SKM-1 (cell line): ENCODE results near the gene ABCC4.
"Not testable (repeated sequence)": the region's sequence is repeated elsewhere in the genome, so short reads cannot be mapped to it uniquely, and the experiment has no call there.

Source experiments
- DNase-seq: peaks from one replicate; lab custom pipeline; 2025; ENCODE audit not compliant: unreplicated experiment; lab: John Stamatoyannopoulos, UW

ABCC4 gene

GRCh38 chr13:95168191-95168590, 133.1 kb downstream of the ABCC4 start:
- DNase-seq: no peak

DNA sequence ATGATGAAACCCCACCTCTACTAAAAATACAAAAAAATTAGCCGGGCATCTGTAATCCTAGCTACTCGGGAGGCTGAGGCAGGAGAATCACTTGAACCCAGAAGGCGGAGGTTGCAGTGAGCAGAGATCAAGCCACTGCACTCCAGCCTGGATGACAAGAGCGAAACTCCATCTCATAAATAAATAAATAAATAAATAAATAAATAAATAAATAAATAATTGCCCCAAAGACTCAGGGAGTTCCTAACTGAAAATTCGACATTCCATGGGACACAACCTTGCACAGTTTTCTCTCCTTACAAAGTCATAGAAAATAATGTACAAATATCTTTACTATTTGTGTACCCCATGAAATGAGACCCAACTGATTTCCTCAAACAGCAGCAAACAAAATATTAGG, 134.2 kb downstream of the ABCC4 start:
- DNase-seq: not testable (repeated sequence)

DNA sequence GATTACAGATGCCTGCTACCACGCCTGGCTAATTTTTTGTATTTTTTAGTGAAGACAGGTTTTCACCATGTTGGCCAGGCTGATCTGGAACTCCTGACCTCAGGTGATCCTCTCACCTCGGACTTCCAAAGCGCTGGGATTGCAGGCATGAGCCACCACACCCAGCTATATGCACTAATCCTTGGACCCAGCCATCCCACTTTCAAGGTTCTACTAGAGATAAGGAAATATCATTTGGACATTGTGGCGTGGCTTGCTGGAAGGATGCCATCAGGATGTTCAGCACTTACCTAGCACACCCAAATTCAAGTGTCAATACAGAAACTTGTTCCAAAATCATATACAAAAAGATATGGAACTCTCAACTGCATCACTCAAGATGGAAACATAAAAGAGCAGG, 136.4 kb downstream of the ABCC4 start:
- DNase-seq: no peak

- DNase-seq: no peak
These were observed 140.9 kb downstream of the ABCC4 start for GRCh38 chr13:95160112-95160906.

DNA sequence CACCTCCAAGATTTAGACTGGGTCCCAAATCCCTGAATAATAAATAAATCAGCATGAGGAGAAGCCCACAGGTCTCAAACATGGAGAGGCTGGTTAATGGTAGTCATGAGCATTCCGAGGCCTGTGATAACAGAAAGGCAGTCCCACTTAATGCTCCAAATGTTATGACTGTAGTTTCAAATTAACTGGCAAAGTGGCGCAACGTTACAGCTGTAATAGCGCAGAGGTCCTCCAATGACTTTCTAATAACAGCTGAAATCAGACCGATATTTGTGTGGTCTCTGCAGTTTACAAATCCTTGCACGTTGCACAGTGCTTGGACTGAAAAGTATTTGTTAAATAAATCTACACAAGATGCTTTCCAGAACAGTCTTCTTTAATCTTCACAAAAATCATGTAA, 141.8 kb downstream of the ABCC4 start:
- no peak for DNase-seq

DNA sequence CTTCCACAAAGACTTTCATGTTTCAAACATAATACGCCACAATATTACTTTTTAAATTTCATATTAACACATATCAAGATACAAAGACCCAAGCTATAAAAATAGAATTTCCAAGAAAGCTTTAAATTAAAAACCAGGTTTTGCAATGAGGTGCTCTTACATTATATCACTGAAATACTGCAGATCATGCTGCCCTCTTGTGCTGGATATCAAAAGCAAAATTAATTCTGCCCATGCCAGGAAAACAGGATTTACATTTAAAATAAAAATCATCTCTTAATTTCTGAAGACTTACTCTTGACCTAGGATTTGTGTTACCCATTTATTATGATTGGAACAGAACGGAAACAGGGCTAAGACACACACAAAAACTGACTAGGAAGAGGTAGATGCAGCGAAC, 145.0 kb downstream of the ABCC4 start:
- DNase-seq: no peak

DNA sequence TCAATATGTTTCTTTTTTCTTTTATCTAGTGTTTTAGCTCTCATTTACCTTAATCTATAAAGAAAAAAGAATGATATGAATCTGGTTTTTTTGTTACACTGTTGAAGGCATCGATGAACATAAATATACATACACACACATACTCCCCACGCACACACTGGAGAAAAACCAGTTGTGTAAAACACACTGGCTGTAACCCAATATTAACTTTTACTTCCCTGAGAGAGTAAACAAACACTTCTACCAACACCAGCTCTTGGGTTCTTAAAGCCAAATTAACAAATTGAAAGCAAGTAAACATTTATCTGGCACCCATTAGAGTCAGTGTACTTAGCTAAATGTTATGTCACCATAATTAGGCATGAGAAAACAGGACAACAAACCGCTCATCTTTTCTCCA, 145.7 kb downstream of the ABCC4 start:
- no peak for DNase-seq

DNA sequence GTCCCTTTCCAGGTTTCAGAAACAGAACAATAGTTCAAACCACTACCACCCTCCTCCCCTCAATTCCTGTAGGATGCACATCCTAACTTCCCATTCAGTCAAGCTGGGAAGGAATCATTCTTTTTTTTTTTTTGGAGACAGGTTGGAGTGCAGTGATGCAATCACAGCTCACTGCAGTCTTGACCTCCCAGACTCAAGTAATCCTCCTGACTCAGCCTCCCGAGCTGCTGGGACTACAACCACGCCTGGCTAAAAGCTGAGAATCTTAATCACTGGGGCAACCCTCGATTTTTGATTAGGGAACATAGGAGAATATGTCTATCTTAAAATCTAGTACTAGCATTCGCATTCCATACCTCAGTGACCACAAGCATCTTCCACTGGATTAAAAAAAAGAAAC, 146.2 kb downstream of the ABCC4 start:
- no peak for DNase-seq

DNA sequence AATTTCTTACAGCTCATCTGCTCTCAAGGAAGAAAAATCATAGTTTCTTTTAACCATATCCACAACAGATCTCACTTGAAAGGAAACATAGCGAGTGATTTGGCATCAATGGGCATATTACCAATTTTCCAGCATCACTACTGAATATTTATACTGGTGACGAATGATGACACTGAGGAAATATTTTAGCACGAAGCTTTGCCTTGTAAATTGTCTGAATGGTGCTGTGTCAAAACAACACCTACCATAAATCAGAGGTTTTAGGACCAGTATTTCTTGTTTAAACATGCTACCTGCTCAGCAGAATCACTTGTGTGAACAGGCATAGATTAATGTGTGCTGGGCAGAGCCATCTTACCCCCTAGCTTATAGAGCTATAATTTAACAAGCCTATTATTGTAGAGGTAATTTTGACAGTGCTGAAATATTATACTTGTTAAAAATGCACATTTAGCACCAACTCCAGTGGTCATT, 146.8 kb downstream of the ABCC4 start:
- DNase-seq: no peak

GRCh38 chr13:95153647-95154412, 147.4 kb downstream of the ABCC4 start:
- DNase-seq: no peak

- DNase-seq: no peak
These were observed 149.2 kb downstream of the ABCC4 start for GRCh38 chr13:95151942-95152587.

- no peak for DNase-seq
These were observed 150.7 kb downstream of the ABCC4 start for GRCh38 chr13:95150555-95150954.

- DNase-seq: no peak
These were observed 154.8 kb downstream of the ABCC4 start for GRCh38 chr13:95146486-95146885.

- DNase-seq: no peak
These were observed 155.7 kb downstream of the ABCC4 start for GRCh38 chr13:95145587-95145986.

GRCh38 chr13:95140502-95140901, 160.7 kb downstream of the ABCC4 start:
- DNase-seq: no peak

DNA sequence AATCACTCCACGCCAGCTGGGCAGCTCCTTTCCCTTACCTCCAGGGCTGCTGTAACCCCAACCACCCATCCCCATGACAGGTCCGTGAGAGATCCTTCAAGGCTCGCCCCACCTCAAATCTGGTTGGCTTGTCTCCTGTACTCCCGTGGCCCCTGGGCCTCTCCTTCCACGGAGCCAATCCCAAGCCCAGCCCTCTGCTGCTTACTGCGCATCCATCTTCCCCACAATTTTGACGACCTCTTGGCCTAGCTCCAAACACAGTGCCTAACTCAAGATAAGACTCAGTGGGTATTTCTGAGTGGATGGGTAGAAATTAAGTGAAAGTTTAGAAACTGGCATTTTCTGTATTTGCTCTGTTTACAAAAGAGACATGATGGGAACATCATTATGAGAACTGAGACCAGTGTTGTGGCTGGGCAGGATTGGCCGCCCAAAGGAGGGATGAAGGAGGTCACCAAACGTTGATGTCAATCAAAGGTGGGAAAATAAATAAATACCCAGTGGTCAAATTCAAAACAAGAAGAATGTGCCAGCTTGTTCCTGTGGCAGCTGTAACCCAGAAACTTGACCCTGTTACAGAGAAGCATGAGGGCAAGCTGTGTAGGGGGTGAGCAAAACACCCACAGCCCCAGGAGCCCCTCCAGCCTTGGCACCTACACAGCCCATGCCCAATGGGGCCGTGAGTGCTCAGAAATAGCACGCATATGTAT, 162.2 kb downstream of the ABCC4 start:
- no peak for DNase-seq

- no peak for DNase-seq
These were observed 164.2 kb downstream of the ABCC4 start for GRCh38 chr13:95137096-95137495.

DNA sequence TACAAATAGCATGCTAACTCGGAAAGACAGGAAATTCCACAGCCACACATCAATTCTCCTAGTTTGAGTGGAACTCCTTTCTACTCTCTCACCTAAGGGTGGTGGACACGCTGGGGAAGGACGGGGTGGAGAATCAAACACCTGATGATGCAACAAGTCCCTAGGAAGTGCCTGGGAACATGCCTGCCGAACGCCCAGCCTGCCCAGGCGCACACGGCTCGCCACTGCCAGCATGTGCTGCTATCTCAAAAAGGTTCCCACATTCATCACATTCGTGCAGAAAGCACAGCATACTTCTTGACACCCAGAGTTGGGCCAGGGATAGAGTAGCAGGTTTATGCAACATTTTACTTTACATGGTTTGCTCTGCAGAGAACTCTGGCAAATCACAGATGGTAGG, 164.6 kb downstream of the ABCC4 start:
- DNase-seq: no peak

- DNase-seq: no peak
These were observed 167.8 kb downstream of the ABCC4 start for GRCh38 chr13:95133498-95133897.

DNA sequence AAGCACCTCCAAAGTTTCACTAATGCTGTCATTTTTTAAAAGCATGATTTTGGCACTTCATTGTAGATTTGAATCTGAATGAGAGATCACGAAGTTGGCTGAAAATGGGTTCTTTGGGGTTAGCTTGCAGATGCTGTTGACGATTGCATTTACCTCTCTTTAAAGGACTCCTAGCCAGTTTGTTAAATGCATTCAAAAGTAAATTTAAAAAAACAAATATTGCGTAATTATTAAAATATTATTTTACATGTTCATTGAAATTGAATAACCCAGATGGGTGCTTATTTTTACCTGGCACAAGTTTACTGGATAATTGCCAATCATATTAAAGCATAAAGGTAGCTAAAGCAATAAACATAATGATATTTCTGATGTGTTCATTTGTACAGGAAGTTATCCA, 172.2 kb downstream of the ABCC4 start:
- DNase-seq: no peak

DNA sequence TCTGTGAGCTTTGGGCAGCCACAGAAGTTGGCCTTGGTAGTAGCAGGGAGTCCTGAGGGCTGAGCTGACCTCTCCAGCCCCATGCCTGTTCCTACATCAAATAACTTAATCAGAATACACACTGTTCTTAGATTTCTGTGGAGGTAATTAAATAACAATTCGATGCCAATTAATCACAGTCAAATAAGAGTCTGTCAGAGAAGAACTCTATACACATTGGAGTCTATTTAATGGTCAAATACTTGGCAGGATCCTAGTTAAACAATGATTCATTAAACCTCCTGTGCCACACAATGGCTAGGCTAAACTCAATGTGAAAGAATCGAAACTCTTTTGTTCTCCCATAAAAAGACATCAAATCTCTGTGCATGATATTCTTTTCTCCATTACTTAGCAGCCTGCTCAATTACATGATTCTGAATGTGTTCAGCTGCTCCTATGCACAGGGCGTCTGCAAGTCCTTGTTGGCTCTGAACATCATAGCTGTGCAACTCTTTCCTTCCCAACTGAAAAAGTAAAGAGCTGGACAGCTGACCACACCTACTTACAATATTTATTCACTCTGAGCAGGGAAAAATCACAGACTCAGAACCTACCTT, 173.1 kb downstream of the ABCC4 start:
- no peak for DNase-seq
